Measurements from ENCODE around the gene TC2N.
"Not testable (repeated sequence)": the region's sequence is repeated elsewhere in the genome, so short reads cannot be mapped to it uniquely, and the experiment has no call there.

The TC2N gene

GRCh38 chr14:91751719-91752118 lies 115.6 kb downstream of the TC2N start:
- no peak for DNase-seq

GRCh38 chr14:91750634-91751198 lies 116.6 kb downstream of the TC2N start:
- no peak for DNase-seq

GRCh38 chr14:91749868-91750267 lies 117.5 kb downstream of the TC2N start:
- no peak for DNase-seq

- DNase-seq, result no peak
Measured at GRCh38 chr14:91748049-91748448, 119.3 kb downstream of the TC2N start.

- no peak for DNase-seq
Measured at GRCh38 chr14:91745344-91745743, 122.0 kb downstream of the TC2N start.

- no peak for DNase-seq
Measured at GRCh38 chr14:91744068-91744480, 123.3 kb downstream of the TC2N start.

GRCh38 chr14:91743305-91743653 lies 124.1 kb downstream of the TC2N start:
- DNase-seq, result no peak

GRCh38 chr14:91742621-91743304 lies 124.6 kb downstream of the TC2N start:
- DNase-seq, result no peak

- DNase-seq, result not testable (repeated sequence)
Measured at GRCh38 chr14:91739867-91740266, 127.5 kb downstream of the TC2N start.

GRCh38 chr14:91737619-91738018 lies 129.7 kb downstream of the TC2N start:
- no peak for DNase-seq

- DNase-seq, result no peak
Measured at GRCh38 chr14:91732859-91733477, 134.4 kb downstream of the TC2N start.

- no peak for DNase-seq
Measured at GRCh38 chr14:91732439-91732838, 134.9 kb downstream of the TC2N start.

- DNase-seq, result no peak
Measured at GRCh38 chr14:91731986-91732385, 135.3 kb downstream of the TC2N start, which contains the start of gene CATSPERB. CATSPERB (minus strand) TSS chr14:91732086; CDS start chr14:91729479, 2,607 bp downstream.

- no peak for DNase-seq
Measured at GRCh38 chr14:91731018-91731417, 136.3 kb downstream of the TC2N start.

- no peak for DNase-seq
Measured at GRCh38 chr14:91729756-91730155, 137.6 kb downstream of the TC2N start.

Data from activated T-cell treated with anti-CD3 and anti-CD28 coated beads for 4 hours (primary cell).